Transverse colon (tissue), 3 donors: ENCODE measurements around the gene PROSER2.

Experiments
- POLR2A ChIP-seq: fragments of 450-650 bp; IDR thresholded peaks from one replicate; pipeline ENCODE4 v1.6.1; 2016; ENCODE audit warnings: antibody characterized with exemption, mild to moderate bottlenecking, moderate library complexity
- TF ChIP-seq, protein P1 (sequence below), 5 experiments: fragments of 200-600 bp in 3 of 5; fragments of 450-650 bp in 2 of 5; sonication (generic) in 3 of 5; IDR thresholded peaks; 1 replicate in 2 of 5; 2 replicates in 3 of 5; pipeline ENCODE4 v1.5.1; 2016 to 2017; ENCODE audit warnings: antibody characterized with exemption in 5 of 5, inconsistent platforms in 3 of 5, mild to moderate bottlenecking in 2 of 5, moderate library complexity in 1 of 5

DNA sequence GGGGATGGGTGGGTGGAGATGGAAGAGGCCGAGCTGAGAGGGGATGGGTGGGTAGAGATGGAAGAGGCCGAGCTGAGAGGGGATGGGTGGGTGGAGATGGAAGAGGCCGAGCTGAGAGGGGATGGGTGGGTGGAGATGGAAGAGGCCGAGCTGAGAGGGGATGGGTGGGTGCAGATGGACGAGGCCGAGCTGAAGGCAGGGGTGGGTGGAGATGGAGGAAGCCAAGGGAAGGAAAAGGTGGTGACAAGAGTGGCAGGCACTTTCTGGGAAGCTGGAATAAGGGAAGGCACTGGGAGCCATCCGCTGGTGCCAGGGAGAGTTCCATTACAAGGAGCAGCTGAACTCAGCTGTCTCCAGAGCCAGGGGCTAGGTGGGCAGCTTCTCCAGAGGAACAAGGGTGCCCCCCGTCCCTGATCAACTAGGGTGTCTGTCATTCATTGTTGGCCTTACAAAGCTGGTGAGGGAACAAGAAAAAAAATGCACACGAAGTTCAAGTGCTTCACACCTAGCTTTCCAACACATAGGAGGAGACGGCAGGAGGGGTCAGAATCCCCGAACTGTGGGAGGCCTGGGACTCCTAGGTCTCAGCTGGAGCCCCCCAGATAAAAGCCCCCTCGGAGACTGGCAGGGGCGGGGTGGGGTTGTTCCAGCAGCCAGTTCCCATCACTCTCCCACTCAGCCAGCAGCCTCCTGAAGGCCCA lies 62.4 kb downstream of the PROSER2 start:
- TF ChIP-seq POLR2A = no peak
- TF ChIP-seq, protein P1, sequence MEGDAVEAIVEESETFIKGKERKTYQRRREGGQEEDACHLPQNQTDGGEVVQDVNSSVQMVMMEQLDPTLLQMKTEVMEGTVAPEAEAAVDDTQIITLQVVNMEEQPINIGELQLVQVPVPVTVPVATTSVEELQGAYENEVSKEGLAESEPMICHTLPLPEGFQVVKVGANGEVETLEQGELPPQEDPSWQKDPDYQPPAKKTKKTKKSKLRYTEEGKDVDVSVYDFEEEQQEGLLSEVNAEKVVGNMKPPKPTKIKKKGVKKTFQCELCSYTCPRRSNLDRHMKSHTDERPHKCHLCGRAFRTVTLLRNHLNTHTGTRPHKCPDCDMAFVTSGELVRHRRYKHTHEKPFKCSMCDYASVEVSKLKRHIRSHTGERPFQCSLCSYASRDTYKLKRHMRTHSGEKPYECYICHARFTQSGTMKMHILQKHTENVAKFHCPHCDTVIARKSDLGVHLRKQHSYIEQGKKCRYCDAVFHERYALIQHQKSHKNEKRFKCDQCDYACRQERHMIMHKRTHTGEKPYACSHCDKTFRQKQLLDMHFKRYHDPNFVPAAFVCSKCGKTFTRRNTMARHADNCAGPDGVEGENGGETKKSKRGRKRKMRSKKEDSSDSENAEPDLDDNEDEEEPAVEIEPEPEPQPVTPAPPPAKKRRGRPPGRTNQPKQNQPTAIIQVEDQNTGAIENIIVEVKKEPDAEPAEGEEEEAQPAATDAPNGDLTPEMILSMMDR (IDR thresholded peaks at IDR 0.05) = no peak
